Kidney epithelial cell (primary cell): ENCODE results near the gene ZBTB32. TPM values are rescaled to one million over a fixed set of nuclear protein-coding genes. Genes with fewer than 3 reads are reported as not detected.

Source experiments
- DNase-seq: peaks from one replicate; pipeline ENCODE4 v3.0.0-alpha.2; 2010; ENCODE audit warnings: low read depth
- H3K27me3 ChIP-seq: 2 replicates; pipeline ENCODE4 v1.6.0; 2011; ENCODE audit warnings: low read length; ENCODE audit not compliant: control insufficient read depth, insufficient read depth
- H3K36me3 ChIP-seq: 2 replicates; pipeline ENCODE4 v1.5.1; 2011; ENCODE audit warnings: low read length; ENCODE audit not compliant: control insufficient read depth, insufficient read depth
- H3K4me3 ChIP-seq: 2 replicates; pipeline ENCODE4 v1.5.1; 2011; ENCODE audit warnings: low read depth, mild to moderate bottlenecking, control low read depth, low read length
- total RNA-seq: library from RNA; depleted of rRNA; stranded (reverse); fragments of >200 nt; gene quantifications from 2 replicates; pipeline ENCODE4 v1.2.3, GENCODE V29; 2015
- TF ChIP-seq, protein P1 (sequence below): IDR thresholded peaks from 2 replicates; pipeline ENCODE4 v1.5.1; 2011; ENCODE audit warnings: mild to moderate bottlenecking, moderate library complexity, low read length, control low read depth, inconsistent platforms; ENCODE audit not compliant: insufficient read depth, poor library complexity, severe bottlenecking

ZBTB32 gene
- total RNA-seq, 1 donor from 2014 or later = not detected

DNA sequence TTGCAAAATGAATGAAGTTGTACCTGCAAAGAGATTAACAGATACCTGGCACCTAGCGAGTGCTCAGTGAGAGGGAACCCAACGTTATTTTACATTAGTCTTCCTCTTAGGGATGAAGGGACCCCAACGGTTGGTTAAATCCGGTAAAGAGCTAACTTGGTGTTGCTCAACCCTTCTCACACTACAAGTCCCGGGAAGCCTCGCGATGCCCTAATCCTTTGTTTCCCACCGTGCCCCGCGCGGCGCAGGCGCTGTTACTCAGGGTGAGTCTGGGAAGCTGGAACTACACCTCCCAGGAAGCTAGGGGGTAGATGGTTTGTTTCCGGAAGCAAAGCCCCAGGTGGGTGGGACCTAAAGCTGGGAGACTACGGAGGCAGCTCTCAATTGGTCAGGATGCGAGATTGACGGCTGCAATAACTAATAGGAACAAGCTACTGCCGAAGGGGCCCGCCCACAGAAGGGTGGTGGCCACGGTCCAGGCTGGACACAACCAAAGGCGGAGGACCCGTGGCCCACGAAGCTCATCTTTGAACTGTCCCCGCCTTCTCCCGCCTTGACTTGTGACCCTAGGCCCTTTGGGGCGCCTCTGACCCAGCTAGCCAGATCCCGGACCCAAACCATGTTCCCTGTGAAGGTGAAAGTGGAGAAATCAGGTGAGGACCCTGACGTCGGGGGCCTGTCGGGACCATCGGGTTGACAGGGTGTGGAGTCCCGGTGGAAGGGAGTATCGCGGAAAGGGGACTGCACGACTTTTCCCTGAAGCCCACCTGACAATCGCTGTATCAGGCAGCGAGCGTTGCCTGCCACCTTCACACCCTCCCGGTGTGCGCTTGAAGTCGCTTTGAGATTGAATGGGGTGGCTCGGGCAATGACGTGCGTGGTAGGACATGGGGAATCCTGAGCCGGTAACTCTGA, 44.0 kb downstream of the ZBTB32 start, which contains the start of gene LIN37:
Gene LIN37, plus strand, starts transcription at position 471 of the 915 bp plus-strand sequence. Its CDS starts 149 bp downstream, at position 620.
- TF ChIP-seq, protein P1, sequence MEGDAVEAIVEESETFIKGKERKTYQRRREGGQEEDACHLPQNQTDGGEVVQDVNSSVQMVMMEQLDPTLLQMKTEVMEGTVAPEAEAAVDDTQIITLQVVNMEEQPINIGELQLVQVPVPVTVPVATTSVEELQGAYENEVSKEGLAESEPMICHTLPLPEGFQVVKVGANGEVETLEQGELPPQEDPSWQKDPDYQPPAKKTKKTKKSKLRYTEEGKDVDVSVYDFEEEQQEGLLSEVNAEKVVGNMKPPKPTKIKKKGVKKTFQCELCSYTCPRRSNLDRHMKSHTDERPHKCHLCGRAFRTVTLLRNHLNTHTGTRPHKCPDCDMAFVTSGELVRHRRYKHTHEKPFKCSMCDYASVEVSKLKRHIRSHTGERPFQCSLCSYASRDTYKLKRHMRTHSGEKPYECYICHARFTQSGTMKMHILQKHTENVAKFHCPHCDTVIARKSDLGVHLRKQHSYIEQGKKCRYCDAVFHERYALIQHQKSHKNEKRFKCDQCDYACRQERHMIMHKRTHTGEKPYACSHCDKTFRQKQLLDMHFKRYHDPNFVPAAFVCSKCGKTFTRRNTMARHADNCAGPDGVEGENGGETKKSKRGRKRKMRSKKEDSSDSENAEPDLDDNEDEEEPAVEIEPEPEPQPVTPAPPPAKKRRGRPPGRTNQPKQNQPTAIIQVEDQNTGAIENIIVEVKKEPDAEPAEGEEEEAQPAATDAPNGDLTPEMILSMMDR = no peak
- peak; percentile 96 for DNase-seq

DNA sequence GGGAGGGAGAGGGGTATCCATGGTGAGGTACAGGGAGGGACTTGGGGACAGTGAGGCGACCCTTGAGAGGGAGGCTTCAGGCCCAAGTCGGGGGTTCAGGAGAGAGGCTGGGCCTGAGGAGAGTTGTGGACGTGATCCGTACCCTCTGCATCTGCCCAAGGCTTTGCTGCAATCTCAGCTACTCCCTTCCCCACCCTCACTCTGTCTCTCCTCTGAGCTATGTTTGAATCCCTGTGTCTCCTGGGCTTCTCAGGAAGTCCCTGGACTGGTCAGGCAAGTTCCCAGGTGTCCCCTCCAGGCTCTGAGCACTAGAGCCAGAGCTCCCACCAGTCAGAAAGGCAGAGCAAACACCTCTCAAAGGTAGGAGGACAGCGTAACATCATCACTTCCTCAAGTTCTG, 45.8 kb downstream of the ZBTB32 start:
- H3K4me3 ChIP-seq = no peak overlapping the region
- TF ChIP-seq, protein P1 = no peak
- DNase-seq = no peak
- H3K27me3 ChIP-seq = no peaks in the 10 kb centered on the region
- no peaks in the 10 kb centered on the region for H3K36me3 ChIP-seq

More for the DNA sequence above, 44.0 kb downstream of the ZBTB32 start, which contains the start of gene LIN37:
- no peaks in the 10 kb centered on the region for H3K36me3 ChIP-seq
- no peaks in the 10 kb centered on the region for H3K27me3 ChIP-seq
- H3K4me3 ChIP-seq = peak within 1 kb of the TSS; percentile 89

DNA sequence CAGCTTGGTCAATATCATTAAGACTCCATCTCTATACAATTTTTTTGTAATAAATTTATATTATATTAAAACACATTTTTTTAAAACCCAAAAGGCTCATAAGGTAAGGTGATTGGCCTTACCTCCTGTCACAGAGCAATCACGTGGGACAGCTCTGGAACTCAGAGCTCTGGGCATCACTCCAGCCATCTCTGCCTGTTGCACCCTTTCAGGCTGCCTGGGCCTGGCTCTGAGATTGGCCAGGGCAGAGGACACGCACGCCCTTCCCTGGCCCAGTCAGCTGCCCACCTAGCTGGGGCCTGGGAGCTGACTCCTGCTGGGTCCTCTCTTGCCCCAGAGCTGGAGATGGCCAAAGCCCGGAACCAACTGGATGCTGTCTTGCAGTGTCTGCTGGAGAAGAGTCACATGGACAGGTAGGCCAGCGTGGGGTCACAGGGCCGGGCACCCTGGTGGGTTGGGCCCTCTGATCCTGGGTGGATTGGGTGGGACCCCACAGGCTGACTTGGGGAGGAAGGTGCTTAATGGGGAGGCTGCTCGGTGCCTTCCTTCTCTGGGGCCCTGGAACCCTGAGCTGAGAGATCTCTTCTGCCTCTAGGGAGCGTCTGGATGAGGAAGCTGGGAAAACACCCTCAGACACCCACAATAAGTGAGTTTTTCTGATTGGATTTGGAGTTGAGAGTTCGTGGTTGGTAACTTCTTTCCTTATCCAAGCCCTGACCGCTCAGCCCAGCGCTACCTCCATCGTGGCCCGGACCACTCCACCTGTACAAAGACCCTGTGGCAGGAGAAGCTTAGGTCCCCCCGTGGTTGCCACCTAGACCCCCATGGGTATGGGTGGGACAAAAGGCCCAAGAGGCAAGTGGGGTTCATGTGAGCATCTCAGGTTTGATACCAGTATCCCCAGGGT, 47.7 kb downstream of the ZBTB32 start:
- no peak for DNase-seq
- no peaks in the 10 kb centered on the region for H3K27me3 ChIP-seq
- H3K4me3 ChIP-seq = no peak overlapping the region
- TF ChIP-seq, protein P1 = no peak
- no peaks in the 10 kb centered on the region for H3K36me3 ChIP-seq

DNA sequence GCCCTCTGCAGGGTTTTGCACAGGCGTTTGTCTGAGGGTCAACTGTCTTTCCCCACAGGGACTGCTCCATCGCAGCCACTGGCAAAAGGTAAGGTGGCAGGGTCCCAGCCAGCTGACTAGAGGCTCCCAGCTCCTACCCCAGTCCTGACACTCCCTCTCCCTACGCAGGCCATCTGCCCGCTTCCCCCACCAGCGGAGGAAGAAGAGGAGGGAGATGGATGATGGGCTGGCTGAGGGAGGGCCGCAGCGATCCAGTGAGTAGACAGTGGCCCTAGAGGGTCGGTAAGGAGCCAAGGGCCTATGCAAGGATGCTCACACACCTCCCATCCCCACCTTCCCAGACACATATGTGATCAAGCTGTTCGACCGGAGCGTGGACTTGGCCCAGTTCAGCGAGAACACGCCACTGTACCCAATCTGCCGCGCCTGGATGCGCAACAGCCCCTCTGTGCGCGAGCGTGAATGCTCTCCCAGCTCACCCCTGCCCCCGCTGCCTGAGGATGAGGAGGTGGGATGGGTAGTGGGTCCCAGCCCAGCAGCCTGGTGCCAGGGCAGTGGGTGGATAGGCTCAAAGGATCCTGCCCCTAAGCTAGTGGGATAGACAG, 48.5 kb downstream of the ZBTB32 start:
- no peaks in the 10 kb centered on the region for H3K36me3 ChIP-seq
- H3K27me3 ChIP-seq = no peaks in the 10 kb centered on the region
- TF ChIP-seq, protein P1 = no peak
- no peak for DNase-seq
- H3K4me3 ChIP-seq = no peak overlapping the region

DNA sequence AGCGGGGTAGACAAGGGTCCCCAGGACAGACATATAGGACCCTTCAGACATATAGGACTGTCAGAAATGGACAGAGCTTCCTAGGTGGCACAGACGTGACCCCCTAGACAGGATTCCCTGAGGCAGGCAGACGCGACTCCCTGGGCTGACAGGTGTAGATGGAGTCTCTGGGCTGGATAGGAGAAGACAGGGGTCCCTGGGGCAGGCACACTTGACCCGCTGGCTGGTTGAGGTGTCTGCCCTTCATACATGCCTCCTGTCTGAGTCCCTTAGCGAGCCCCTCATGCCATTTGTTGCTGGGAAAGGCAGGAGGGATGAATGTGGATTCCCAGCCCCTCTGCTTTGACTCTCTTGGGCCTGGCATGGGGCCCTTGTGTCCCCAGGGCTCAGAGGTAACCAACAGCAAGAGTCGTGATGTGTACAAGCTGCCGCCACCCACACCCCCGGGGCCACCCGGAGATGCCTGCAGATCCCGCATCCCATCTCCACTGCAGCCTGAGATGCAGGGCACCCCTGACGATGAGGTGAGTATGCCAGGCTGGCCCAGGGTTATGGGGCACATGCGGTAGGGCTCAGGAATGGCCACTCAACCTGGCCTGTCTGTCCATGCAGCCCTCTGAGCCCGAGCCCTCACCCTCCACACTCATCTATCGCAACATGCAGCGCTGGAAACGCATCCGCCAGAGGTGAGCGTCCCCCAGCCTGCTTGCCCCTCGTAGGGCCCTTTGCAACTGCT, 49.4 kb downstream of the ZBTB32 start:
- Histone ChIP-seq H3K4me3 (no peak overlapping the region), H3K27me3 (no peaks in the 10 kb centered on the region), H3K36me3 (no peaks in the 10 kb centered on the region)
- no peak for DNase-seq
- TF ChIP-seq, protein P1 = no peak
